HG02981 (cell line): ENCODE results near the gene TNIK.

ENCODE experiments used
- ATAC-seq: cut with Tn5 transposase; IDR thresholded peaks from one replicate; pipeline ENCODE4 v1.9.1; 2021; ENCODE audit warnings: mild to moderate bottlenecking, moderate library complexity; ENCODE audit not compliant: unreplicated experiment

Gene TNIK

GRCh38 chr3:171058873-171059603 is 401.2 kb downstream of the TNIK start:
- ATAC-seq = no peak

- ATAC-seq = no peak
These were observed 402.1 kb downstream of the TNIK start for GRCh38 chr3:171058058-171058457.

DNA sequence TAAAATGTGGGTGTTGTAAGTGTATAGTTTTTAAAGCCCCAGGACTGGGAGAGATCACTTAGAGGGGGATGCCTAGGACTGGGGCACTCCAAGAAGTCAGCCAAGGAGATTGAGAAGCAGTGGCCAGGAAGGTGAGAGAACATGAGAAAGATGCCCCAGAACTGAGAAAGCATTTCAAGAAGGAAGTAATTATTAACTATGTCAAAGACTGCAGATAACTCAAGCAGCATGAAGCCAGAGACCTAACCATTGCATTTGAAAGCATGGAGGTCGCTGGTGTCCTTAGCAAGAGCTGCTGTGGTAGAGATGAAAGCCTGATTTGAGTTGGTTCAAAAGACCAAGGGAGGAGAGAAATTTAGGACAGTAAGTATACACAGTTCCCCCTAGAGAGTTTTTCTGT is 403.1 kb downstream of the TNIK start:
- no peak for ATAC-seq

- no peak for ATAC-seq
These were observed 403.7 kb downstream of the TNIK start for GRCh38 chr3:171056528-171056927.

DNA sequence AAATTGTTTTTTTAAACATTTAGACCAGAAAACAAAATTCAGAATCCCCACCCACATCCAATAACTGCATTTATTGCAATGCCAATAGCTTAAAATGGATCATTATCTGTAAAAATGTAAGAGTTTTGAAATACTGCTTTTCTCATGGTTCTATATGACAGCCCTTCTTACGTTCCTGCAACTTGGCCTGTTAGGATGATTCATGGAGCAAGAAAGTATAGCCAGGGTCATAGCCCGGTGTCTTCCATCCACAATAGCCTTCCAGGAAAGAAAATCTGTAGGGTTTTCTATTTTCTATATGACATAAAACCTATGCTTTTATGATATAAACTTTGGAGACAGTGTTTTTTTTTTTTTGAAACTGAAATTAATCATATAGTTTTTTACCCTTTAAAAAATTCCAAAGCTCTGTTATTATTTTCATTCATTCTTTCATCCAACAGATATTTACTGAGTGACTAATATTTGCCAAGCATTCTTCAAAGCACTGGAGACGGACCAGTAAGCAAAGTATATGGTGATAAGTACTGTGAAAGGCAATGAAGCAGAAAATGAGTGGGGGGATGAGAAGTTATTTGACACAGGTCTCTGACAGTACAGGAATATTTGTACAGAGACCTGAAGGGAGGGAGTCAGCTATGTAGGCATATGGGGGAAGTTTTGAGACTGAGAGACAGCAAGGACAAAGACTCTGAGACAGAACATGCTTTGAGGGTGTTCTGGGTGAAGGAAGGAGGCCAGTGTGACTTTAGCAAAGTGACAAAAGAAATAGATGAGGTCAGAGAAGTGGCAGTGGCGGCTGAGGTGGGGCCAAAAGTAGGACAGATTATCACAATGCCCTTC is 404.6 kb downstream of the TNIK start:
- ATAC-seq = no peak

- ATAC-seq = no peak
These were observed 405.3 kb downstream of the TNIK start for GRCh38 chr3:171054921-171055320.

- ATAC-seq = no peak
These were observed 406.0 kb downstream of the TNIK start for GRCh38 chr3:171054231-171054630.

DNA sequence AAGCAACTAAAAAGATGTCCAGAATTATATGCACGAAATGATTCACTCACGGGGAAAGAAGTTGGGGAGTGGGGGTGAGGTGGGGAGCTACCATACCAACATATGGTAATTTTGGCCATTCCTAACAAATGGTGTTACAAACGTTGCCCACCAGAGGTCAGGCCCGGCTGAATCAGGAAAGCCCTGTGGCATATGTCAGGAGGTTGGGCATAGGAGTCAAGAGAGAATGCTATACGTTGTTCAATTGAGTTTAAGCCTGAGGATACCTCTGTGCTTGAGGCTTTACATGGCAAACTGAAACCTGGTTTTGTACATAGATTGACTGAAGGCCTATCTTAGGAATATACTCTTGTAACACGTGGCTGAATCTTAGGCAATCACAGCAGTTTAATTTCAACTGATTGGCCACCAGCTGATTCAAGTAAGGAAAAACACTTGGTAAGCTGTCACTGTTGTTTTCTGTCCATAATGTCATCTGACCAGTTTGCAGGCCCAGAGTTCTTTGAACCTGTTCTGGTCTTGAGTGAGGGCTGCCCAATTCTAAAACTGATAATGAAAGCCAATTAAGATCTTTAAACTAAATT is 410.3 kb downstream of the TNIK start:
- peak; percentile 93 for ATAC-seq

DNA sequence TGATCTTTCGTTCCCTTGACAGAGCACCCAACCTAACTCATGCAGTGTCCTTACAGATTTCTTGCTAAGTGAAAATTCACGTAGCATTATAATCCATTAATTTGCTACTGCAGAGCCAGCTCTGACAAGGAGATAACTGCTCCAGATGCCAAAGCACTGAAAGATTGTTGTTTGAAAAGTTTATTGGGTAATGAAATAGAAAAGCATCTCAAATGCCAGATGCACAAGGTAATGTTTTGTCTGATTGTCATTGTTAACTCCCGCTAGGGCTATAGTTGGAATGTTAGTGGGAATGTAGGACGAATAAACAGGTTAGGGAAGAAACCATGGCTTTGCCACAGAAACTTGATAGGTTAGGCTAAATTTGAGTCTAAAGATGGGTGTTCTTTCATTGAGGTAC is 413.4 kb downstream of the TNIK start:
- no peak for ATAC-seq

DNA sequence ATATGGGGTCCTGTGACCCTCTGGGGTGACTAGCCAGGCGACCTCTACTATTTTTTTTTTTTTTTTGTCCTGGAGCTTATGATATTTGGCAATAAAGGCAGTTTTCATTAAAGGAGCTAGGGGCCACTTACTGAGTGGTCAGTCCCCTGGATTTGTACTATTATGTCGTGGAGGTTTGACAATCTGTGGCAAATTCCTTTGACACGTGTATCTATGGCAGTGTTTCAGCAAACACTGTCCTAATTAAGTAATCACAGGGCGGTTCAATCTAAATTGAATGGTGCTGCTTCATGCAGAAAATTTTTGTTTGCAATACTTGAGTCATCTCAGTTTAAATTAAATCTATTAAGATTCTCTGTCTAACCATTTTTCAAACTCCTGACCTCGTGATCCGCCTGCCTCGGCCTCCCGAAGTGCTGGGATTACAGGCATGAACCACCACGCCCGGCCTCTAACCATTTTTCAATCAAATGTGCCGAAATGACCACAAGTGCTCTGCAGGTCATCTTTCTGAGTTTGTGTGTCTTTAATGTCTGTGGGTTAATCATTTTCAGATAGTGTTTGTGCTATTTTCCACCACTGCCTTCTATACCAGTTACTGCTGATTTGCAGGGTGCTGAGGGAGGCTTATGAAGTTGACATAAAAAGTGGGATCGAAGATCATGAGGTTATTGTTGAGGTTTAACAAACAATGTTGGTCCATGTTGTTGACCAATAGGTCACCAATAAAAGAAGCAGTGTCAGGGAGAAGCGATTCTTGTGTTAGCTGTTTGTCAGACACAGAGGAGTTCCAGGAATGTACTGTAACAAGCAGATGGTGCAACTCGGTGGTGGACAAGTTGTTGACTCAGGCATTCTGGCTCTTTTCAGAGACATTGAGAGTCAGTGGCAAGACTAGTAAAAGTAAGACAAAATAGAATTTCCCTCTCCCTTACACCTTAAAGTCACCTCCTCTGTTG is 415.1 kb downstream of the TNIK start:
- ATAC-seq = no peak

- no peak for ATAC-seq
These were observed 415.8 kb downstream of the TNIK start for GRCh38 chr3:171044384-171044783.

DNA sequence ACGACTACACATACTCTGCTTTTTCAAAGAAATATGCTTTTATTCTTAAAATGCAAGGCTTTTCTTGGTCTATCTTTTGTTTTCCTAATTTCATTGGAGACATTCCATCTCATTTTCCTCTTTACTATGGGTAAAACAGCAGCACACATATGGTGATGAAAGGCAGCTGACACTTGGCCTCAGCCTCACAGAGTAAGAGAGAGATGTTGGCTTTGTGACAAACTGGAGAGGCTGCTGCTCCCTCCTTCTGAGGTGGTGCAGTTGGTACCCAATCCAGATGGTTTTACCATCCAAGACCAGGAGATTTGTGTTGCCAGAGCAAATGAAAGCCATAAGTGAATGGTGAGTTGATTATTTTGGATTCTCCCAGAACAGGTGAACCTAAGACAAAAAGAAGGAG is 420.5 kb downstream of the TNIK start:
- no peak for ATAC-seq

GRCh38 chr3:171038342-171038741 is 421.9 kb downstream of the TNIK start:
- ATAC-seq = no peak

DNA sequence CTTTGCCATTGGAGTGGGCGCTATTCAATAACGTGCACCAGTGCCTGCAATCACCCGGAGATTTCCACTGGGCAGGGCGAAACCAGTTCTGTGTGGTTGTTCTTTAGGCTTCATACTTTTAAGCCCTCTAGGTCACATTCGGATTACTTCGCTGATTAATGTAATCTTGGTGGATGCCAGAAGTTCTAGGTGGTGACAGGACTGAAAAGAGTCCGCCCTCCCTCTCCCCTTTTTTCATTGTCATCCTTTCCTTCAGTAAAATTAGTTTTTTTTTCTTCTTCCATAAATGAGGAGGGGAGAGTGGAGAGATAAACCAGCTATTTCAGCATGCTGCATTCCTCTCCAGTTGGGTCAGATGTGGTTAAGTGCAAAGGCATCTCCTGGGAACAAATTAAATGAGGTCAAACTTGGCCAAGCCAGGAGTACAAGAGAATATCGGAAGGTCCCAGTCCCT is 431.4 kb downstream of the TNIK start:
- no peak for ATAC-seq

- ATAC-seq = peak; percentile 71
These were observed 432.0 kb downstream of the TNIK start for GRCh38 chr3:171028025-171028778.

DNA sequence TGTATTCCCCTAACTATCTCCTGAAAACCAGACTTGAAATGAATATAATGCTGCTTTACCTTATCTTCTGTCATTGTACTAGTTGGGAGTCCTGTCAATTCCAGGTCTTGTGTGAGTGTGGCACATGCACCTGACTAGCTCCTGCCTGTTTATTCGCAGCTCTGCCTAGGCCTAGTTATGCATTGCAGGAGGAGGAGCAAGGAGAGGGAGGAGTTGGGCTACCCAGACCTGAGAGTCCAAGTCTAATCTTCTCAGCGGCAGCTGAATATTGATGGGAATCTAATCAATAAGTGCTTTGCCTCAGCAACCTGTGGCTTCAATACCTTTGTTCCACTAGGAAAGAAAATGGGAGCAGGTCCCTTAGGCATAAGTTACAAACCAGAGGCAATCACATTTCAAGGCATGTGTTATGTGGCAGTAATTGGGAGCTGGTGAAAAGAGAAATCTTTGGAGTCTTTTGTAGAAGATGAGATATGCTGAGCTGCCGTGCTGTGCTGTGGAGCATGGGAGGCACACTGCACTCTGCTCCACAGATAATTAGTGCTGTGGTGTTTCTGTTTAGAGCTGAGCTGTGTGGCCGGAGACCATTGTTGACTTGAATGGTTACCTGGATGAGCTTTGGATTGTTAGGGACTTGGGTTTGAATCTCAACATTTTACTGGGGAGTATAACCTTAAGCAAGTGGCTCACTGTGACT is 433.5 kb downstream of the TNIK start, which contains the start of gene SLC2A2:
TSS of gene SLC2A2 (minus strand) at position 124 of the 697 bp plus-strand sequence. CDS start at position 74, 50 bp downstream.
- ATAC-seq = no peak

DNA sequence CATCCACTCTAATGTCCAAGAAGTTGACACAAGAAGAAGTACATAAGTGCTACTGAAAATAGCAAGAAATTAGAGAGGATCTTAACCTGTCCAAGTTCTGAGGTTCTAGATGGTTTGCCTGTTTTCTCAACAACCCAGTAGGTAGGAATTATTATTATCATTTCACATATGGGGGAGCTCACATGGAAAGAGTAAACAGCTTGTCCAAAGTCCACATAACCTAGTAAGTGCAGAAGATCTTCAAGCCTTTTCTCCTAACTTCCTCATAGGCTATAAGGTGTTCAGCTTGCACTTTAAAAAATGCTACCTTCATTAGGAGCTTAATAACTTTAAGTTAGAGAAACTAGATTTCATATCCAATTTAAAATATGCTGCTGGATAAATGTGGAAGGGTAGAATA is 436.6 kb downstream of the TNIK start:
- ATAC-seq = no peak

DNA sequence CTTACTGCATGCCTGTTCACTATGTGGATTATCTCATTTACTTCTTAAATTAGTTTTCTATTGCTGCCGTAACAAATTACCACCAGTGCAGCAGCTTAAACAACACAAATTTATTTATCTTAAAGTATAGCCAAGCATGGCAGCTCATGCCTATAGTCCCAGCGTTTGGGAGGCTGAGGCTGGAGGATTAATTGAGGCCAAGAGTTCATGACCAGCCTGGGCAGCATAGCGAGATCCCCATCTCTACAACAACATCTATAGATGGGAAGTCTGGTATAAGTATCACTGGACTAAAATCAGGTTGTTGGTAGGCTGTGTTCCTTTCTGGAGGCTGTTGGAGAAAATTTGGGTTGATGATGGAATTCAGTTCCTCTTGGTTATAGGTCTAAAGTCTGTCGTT is 438.8 kb downstream of the TNIK start:
- no peak for ATAC-seq
